Measurements from ENCODE around the gene MRPS34.
"Not testable (repeated sequence)": the region's sequence is repeated elsewhere in the genome, so short reads cannot be mapped to it uniquely, and the experiment has no call there.

The MRPS34 gene

GRCh38 chr16:1772908-1773702 lies at the start of gene MRPS34:
TSS of gene MRPS34 (minus strand) at chr16:1773134. CDS start at chr16:1773119, 15 bp downstream.
- peak; percentile 91 for DNase-seq

- DNase-seq, result no peak
Observed at GRCh38 chr16:1821861-1822611, 49.1 kb upstream of the MRPS34 start.

- DNase-seq, result no peak
Observed at GRCh38 chr16:1820946-1821290, 48.0 kb upstream of the MRPS34 start.

DNA sequence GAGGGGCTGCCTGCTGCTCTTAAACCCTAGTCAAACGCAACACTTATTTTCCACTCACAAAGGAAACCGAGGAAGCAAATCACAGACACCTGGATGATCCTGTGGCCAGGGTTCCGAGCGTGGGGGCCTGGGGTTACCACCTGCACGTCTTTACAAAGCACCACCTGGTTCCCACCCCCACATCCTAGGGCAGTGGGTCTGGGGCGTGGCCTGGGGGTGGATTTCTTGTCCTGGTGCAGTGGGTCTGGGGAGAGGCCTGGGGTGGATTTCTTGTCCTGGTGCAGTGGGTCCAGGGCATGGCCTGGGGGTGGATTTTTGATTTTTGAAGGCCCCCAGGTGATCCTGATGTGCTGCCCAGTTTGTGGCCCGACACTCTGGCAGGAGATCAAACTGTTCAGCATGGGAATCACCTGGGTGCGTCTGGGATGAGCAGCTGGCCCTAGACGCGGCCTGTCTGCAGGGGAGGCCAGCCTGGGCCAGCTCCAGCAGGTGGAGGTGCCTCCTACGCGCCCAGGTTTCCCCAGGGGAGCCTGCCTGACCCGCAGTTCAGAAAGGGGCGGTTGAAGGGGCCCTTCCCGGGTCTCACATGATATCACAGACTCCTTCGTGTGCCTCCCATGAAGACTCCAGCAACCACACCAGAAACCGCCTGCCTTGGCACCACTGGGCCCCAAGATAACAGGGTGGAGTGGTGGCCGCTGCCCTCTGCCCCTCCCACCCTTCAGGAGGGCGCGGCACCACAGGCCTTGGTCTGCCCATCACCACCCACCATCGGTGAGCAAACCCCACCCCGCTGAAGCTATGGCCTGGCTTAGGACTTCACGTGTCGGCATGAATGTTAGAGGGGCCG lies 47.4 kb upstream of the MRPS34 start:
- no peak for DNase-seq

DNA sequence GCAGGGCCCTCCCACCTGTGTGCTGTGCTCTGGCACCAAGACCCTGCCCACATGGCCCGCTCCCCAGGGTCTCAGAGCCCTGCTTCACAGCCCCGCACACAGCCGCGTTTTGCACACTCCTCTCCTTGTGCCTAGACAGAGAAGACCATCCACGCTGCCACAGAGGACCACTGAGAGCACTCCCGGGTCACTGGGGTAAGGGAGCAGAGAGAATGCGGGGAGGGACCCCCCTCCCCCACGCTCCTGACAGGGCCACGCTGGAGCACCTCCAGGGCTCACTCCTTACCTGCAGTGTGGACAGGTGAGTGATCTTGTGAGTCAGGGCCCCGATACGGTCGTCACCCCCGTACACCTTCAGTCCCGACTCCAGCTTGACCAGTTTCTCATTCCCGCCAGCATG lies 46.7 kb upstream of the MRPS34 start:
- DNase-seq, result no peak

DNA sequence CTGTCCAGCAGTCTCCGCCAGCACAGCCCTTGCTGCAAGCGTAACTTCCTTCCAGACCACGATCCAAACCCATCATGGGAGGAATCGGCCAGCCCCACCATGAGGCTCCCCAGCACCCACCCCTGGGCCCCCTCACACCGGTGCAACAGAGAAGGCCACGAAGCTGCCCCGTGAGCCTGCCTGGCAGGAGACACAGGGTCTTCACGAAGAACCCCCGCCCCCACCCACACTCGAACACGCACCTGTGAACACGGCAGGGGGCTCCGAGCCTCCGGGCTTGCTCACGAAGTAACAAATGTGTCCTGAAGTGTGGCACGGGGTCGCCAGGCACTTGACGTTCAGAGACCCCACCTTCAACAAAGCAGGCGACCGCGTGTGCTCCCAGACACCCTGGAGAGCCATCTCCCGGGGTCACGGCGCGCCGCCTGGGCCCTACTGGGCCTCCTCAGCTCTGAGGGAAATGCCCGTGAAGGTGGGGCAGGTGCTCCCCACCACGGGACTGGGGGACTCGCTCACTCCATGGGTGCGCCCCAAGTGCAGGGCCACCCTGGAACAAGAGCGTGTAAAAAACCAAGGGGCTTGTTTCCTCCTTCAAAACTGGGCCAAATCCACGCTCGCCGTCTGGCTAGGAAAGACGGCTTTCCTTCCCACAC lies 46.1 kb upstream of the MRPS34 start:
- DNase-seq, result no peak

- no peak for DNase-seq
Observed at GRCh38 chr16:1818204-1818872, 45.4 kb upstream of the MRPS34 start.

- DNase-seq, result no peak
Observed at GRCh38 chr16:1817716-1818115, 44.8 kb upstream of the MRPS34 start.

DNA sequence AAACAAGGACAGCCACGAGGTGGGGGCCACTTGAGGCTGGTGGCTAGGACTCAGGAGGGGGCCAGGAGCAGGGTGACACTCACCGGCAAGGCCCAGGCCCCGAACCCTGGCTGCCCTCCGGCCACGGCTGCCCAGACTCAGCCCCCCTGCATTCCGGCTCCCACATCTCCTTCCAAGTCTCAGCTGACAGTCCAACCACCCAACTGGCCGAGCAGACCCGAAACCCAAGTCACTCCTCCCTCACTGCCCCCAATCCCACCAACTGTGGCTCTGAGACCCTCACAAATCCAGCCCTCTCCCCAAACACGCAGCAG lies 44.3 kb upstream of the MRPS34 start:
- DNase-seq, result no peak

DNA sequence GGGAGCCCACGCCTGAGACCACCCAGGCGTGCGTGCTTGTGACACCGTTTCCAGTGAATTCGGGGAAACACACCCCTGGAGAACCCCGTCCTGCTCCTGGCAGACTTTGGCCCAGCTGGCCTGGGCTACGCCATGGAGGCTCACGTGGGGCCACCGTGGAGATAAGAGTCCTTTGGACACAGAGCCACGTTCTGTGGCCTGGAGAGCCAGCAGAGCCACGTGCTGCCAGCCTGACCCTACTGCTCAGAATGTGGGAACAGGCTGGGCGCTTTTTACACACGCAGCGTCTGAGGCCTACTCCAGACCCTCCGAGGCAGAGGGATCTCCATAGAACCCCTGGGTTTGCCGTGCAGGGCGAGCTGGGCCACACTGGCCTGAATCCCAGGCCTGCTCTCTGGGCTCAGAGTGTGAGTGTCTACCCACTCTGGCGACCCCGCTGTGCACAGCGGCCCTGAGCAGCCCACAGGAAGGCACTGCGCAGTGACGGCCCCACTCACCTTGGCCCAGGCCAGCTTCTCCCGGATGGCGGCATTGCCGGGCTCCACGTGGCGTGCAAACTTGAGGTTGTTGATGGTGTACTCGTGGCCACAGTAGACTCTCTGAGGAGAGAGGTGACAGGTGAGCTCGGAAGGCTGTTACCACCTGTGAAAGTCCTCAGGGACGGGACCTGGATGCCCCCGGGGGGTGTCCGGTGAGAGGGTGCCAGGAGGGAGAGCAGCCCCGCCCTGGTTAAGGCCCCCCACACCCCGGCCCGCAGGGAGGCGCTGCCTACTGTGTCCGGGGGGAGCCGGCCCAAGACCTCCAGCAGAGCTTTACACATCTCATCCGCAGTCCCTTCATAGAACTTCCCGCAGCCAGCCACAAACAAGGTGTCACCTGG lies 43.7 kb upstream of the MRPS34 start:
- DNase-seq, result no peak

GRCh38 chr16:1815461-1815860 lies 42.5 kb upstream of the MRPS34 start:
- no peak for DNase-seq

DNA sequence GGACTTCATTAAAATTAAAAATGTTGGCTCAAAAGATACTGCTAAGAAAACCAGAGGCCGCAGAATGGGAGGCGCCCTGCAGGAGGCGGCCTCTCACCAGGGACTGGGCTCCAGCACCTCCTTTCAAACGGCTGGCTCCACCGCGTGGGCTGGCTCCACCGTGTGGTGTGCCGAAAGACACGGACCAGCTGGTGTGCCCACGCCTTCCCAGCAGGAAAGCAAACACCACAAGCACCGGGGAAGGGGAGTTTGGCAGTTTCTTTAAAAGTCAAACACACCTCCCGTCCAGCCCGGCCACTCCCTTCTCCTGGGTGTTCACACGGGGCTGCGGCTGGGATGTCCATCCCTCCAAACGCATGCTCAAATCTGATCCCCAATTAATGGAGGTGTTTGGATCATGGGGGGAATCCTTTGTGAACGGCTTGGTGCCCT lies 39.8 kb upstream of the MRPS34 start:
- DNase-seq, result peak; percentile 81

DNA sequence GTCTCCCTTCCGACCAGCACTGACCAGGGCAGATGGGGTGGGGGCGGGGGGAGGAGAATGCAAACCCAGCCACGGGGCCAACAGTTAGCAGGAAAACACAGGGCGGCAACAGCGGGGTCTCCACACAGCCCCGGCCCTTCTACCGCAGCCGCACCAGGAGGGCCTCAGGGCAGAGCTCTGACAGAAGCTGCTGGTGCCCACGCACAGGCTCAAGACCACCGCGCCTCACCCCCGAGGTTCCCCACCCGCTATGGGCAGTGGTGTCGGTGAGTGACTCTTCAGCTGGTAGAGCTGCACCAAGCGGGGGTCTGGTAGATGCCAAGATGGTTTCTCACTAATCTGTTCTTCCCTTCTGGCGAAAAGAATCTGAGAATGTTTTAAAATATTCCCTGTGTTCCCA lies 37.6 kb upstream of the MRPS34 start:
- DNase-seq, result no peak

DNA sequence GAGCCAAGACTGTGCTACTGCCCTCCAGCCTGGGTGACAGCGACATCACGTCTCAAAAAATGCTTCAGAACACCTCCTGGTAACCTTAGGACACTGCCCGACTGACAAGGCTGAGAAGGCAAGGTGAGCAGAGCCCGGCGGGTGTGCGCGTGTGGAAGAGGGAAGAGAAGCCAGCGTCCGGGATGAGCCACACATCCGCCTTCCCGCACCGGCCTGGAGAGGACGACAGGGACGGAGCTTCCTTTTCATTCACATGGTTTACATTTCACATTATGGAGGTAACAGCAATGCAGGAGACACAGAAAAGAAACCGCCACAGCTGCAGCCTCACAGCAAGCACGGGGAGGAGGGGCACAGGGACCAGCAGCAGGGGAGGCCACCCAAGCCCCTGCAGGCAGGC lies 37.2 kb upstream of the MRPS34 start:
- no peak for DNase-seq

DNA sequence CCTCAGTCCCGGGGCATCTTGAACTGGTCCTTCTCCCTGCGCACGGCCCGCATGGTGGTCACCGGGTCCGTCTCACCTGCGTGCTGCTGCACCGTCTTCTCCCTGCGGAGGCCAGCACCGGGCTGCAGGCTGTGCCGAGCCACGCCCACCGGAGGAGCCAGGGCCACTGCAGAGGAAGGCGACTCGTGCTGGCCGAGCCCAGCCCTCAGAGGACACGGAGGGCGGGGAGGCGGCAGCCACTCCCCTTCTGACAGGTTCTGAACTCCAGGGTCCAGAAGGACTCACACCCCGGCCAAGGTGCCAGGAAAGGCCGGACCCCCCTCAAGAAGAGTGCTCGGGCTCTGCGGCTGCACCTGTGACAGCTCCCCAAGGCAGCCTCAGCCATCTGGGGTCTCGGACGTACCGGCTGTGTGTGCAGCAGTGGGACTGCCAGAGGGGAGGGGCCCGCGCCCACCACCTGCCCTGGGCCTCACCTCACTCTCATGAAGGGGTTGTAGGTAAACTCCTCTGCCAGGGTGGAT lies 36.4 kb upstream of the MRPS34 start:
- no peak for DNase-seq

DNA sequence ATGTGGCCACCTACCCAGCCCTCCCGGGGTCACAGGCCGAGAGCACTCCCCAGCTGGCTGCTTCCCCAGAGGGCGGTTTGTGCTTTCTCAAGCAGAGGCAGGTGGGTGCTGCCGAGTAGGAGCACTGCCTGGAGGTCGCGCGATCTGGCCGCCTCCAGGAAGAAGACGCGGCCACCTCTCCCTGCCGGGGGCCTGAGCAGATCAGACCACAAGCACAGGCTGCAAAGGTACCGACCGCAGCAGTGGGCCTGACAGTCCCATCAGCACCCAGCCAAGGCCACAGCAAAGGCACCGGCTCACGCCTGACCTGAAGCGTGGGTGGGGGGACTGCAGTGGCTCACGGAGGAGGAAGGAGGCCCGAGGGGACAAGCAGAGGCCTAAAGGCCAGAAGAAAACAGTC lies 35.8 kb upstream of the MRPS34 start:
- DNase-seq, result no peak

- no peak for DNase-seq
Observed at GRCh38 chr16:1807626-1808025, 34.7 kb upstream of the MRPS34 start.

DNA sequence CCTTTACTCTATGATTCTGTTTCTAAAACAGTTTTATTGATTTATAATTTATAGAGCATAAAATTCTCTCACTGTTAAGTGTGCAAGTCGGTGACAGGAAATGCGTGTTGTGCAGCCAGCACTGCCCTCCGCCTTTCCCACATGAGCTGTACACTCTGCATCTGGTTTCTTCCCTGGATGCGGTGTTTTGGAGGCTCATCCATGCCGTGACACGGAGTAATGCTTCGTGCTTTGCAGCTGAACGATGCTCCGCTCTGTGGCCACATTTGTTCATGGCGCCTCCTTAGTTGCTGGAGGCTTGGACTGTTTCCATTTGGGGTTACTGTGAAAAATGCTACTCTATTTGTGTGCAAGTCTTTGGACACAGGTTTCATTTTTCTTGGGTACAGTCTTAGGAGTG lies 27.8 kb upstream of the MRPS34 start:
- no peak for DNase-seq

GRCh38 chr16:1799263-1799662 lies 26.3 kb upstream of the MRPS34 start:
- DNase-seq, result not testable (repeated sequence)

GRCh38 chr16:1794908-1795666 lies 22.2 kb upstream of the MRPS34 start:
- no peak for DNase-seq

All from NCI-H82 (cell line).